OCI-LY7 (cell line): ENCODE results near the gene CARD10.
"Not testable (repeated sequence)": the region's sequence is repeated elsewhere in the genome, so short reads cannot be mapped to it uniquely, and the experiment has no call there.

Source experiments
- CTCF ChIP-seq: fragments of 200-600 bp; sonication (generic); conservative IDR thresholded peaks from 2 replicates; pipeline ENCODE4 v1.5.1; 2014; ENCODE audit warnings: mild to moderate bottlenecking, antibody characterized with exemption, low read length, moderate library complexity, mixed read lengths
- EZH2phosphoT487 ChIP-seq: fragments of 200-600 bp; sonication (generic); IDR thresholded peaks from 2 replicates; pipeline ENCODE4 v1.6.1; 2018; ENCODE audit warnings: low read depth, borderline replicate concordance, mild to moderate bottlenecking, mixed run types, antibody characterized with exemption, low read length, moderate library complexity, mixed read lengths

DNA sequence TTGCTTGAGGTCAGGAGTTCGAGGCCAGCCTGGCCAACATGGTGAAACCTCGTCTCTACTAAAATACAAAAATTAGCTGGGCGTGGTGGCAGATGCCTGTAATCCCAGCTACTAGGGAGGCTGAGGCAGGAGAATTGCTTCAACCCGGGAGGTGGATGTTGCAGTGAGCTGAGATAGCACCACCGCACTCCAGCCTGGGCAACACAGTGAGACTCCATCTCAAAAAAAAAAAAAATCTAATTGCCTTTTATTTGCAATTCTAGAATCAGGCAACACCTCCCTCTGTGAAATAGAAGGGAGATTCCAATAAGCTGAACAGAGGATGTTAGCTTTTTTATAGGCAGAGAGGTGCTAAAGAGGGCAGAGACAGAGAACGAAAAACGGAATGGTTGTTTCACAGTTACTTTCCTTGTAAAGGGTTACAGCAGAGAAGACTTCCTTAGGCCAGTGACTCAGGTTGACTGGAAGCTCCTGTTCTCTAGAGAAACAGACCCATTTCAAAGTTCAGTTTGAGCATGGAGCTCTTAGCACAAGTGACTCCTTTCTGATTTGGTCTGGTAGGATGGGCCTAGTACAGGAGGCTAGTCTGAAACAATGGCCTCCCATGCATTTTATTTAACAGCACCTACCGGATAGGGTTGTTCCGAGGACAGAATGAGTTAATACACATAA is 8.0 kb upstream of the CARD10 start:
- not testable (repeated sequence) for TF ChIP-seq CTCF, EZH2phosphoT487
